Measurements from ENCODE around the gene TCEA3.
"Not testable (repeated sequence)": the region's sequence is repeated elsewhere in the genome, so short reads cannot be mapped to it uniquely, and the experiment has no call there.

Gene TCEA3

GRCh38 chr1:23383577-23384311 lies 40.8 kb downstream of the TCEA3 start:
- Histone ChIP-seq H3K36me3 (ENCODE audit: control insufficient read depth in 1 of 2, insufficient read depth in 2 of 2, low read depth in 1 of 2, low read length in 2 of 2) (peaks cover 10 to 47% of the 10 kb centered on the region in 2 experiments), H2AK5ac (ENCODE audit: low read length, severe bottlenecking) (peak overlapping the region; percentile 13), H3K4ac (ENCODE audit: low read depth in 1 of 2, low read length in 2 of 2) (peak overlapping the region in 1 of 2 experiments; percentile 13), H3K27me3 (ENCODE audit: control insufficient read depth in 1 of 2, insufficient read depth in 1 of 2, low read length in 2 of 2) (no peaks in the 10 kb centered on the region), H3K18ac (ENCODE audit: low read depth in 1 of 2, low read length in 2 of 2) (peak overlapping the region; percentile 58 to 64), H3K4me3 (ENCODE audit: insufficient read depth in 1 of 2, low read depth in 1 of 2, low read length in 2 of 2) (no peak overlapping the region), H3K23ac (ENCODE audit: low read length in 2 of 2) (no peak overlapping the region), H2BK120ac (ENCODE audit: low read depth, low read length) (no peak overlapping the region), H3K4me2 (ENCODE audit: low read length, poor library complexity, severe bottlenecking) (no peak overlapping the region), H3K9ac (ENCODE audit: low read length) (no peak overlapping the region), H2BK15ac (ENCODE audit: low read depth, poor library complexity, severe bottlenecking) (peak overlapping the region; percentile 53), H3K4me1 (ENCODE audit: control insufficient read depth, insufficient read depth, low read depth, low read length) (peaks cover 8% of the 10 kb centered on the region), H3K79me1 (replicated peaks; ENCODE audit: low read length, poor library complexity, severe bottlenecking) (peaks cover 1% of the 10 kb centered on the region), H3K27ac (ENCODE audit: low read length, poor library complexity, severe bottlenecking) (no peak overlapping the region), H4K8ac (ENCODE audit: low read length) (peak overlapping the region; percentile 66), H3K9me3 (ENCODE audit: control insufficient read depth, low read length) (peaks cover 4% of the 10 kb centered on the region), H2BK12ac (ENCODE audit: low read length in 2 of 2) (peak overlapping the region; percentile 75 to 88), H2BK5ac (ENCODE audit: low read depth, low read length, poor library complexity, severe bottlenecking) (no peak overlapping the region), H2AFZ (ENCODE audit: low read depth, low read length) (no peak overlapping the region), H3K14ac (ENCODE audit: low read length in 2 of 2) (peak overlapping the region in 1 of 2 experiments; percentile 49), H4K91ac (ENCODE audit: low read length) (peak overlapping the region; percentile 80)
- 90% methylated on average over 8 of the region's 8 CpGs for WGBS
- DNase-seq: no peak

- peaks cover 18% of the 10 kb centered on the region for H3K4me1 ChIP-seq (ENCODE audit: control insufficient read depth, insufficient read depth, low read depth, low read length)
- no peak overlapping the region for H2BK12ac ChIP-seq (ENCODE audit: low read length in 2 of 2)
- H4K8ac ChIP-seq (ENCODE audit: low read length): no peak overlapping the region
- H3K4me3 ChIP-seq (ENCODE audit: insufficient read depth in 1 of 2, low read depth in 1 of 2, low read length in 2 of 2): no peak overlapping the region
- H3K4ac ChIP-seq (ENCODE audit: low read depth in 1 of 2, low read length in 2 of 2): no peak overlapping the region
- peaks cover 1% of the 10 kb centered on the region for H3K79me1 ChIP-seq (replicated peaks; ENCODE audit: low read length, poor library complexity, severe bottlenecking)
- H3K4me2 ChIP-seq (ENCODE audit: low read length, poor library complexity, severe bottlenecking): no peak overlapping the region
- no peak overlapping the region for H2AFZ ChIP-seq (ENCODE audit: low read depth, low read length)
- no peak overlapping the region for H3K27ac ChIP-seq (ENCODE audit: low read length, poor library complexity, severe bottlenecking)
- 95% methylated on average over 5 of the region's 5 CpGs for WGBS
- H3K18ac ChIP-seq (ENCODE audit: low read depth in 1 of 2, low read length in 2 of 2): no peak overlapping the region
- H3K36me3 ChIP-seq (ENCODE audit: control insufficient read depth in 1 of 2, insufficient read depth in 2 of 2, low read depth in 1 of 2, low read length in 2 of 2): peaks cover 6 to 36% of the 10 kb centered on the region in 2 experiments
- H3K23ac ChIP-seq (ENCODE audit: low read length in 2 of 2): no peak overlapping the region
- no peak overlapping the region for H4K91ac ChIP-seq (ENCODE audit: low read length)
- no peak overlapping the region for H2BK15ac ChIP-seq (ENCODE audit: low read depth, poor library complexity, severe bottlenecking)
- H3K27me3 ChIP-seq (ENCODE audit: control insufficient read depth in 1 of 2, insufficient read depth in 1 of 2, low read length in 2 of 2): no peaks in the 10 kb centered on the region
- H3K9me3 ChIP-seq (ENCODE audit: control insufficient read depth, low read length): peaks cover 4% of the 10 kb centered on the region
- H2BK120ac ChIP-seq (ENCODE audit: low read depth, low read length): no peak overlapping the region
- no peak overlapping the region for H2BK5ac ChIP-seq (ENCODE audit: low read depth, low read length, poor library complexity, severe bottlenecking)
- no peak overlapping the region for H3K14ac ChIP-seq (ENCODE audit: low read length in 2 of 2)
- no peak overlapping the region for H3K9ac ChIP-seq (ENCODE audit: low read length)
- DNase-seq: no peak
- H2AK5ac ChIP-seq (ENCODE audit: low read length, severe bottlenecking): no peak overlapping the region
Observed at GRCh38 chr1:23381233-23381885, 43.2 kb downstream of the TCEA3 start.

- no peak for DNase-seq
- peak overlapping the region; percentile 52 for H3K9ac ChIP-seq (ENCODE audit: low read length)
- no peak overlapping the region for H4K8ac ChIP-seq (ENCODE audit: low read length)
- H3K79me1 ChIP-seq (replicated peaks; ENCODE audit: low read length, poor library complexity, severe bottlenecking): peaks cover 1% of the 10 kb centered on the region
- no peak overlapping the region for H3K4ac ChIP-seq (ENCODE audit: low read depth in 1 of 2, low read length in 2 of 2)
- H2BK15ac ChIP-seq (ENCODE audit: low read depth, poor library complexity, severe bottlenecking): no peak overlapping the region
- H3K23ac ChIP-seq (ENCODE audit: low read length in 2 of 2): no peak overlapping the region
- H2AFZ ChIP-seq (ENCODE audit: low read depth, low read length): no peak overlapping the region
- peak overlapping the region in 1 of 2 experiments; percentile 1 for H3K18ac ChIP-seq (ENCODE audit: low read depth in 1 of 2, low read length in 2 of 2)
- peaks cover 18% of the 10 kb centered on the region for H3K4me1 ChIP-seq (ENCODE audit: control insufficient read depth, insufficient read depth, low read depth, low read length)
- H3K27me3 ChIP-seq (ENCODE audit: control insufficient read depth in 1 of 2, insufficient read depth in 1 of 2, low read length in 2 of 2): no peaks in the 10 kb centered on the region
- H3K36me3 ChIP-seq (ENCODE audit: control insufficient read depth in 1 of 2, insufficient read depth in 2 of 2, low read depth in 1 of 2, low read length in 2 of 2): peaks cover 6 to 33% of the 10 kb centered on the region in 2 experiments
- no peak overlapping the region for H2BK120ac ChIP-seq (ENCODE audit: low read depth, low read length)
- 58% methylated on average over 4 of the region's 5 CpGs for WGBS
- no peak overlapping the region for H2BK5ac ChIP-seq (ENCODE audit: low read depth, low read length, poor library complexity, severe bottlenecking)
- no peak overlapping the region for H2AK5ac ChIP-seq (ENCODE audit: low read length, severe bottlenecking)
- H3K4me2 ChIP-seq (ENCODE audit: low read length, poor library complexity, severe bottlenecking): no peak overlapping the region
- H2BK12ac ChIP-seq (ENCODE audit: low read length in 2 of 2): no peak overlapping the region
- H3K4me3 ChIP-seq (ENCODE audit: insufficient read depth in 1 of 2, low read depth in 1 of 2, low read length in 2 of 2): no peak overlapping the region
- peaks cover 4% of the 10 kb centered on the region for H3K9me3 ChIP-seq (ENCODE audit: control insufficient read depth, low read length)
- no peak overlapping the region for H3K14ac ChIP-seq (ENCODE audit: low read length in 2 of 2)
- no peak overlapping the region for H3K27ac ChIP-seq (ENCODE audit: low read length, poor library complexity, severe bottlenecking)
- H4K91ac ChIP-seq (ENCODE audit: low read length): no peak overlapping the region
Observed at GRCh38 chr1:23380719-23381118, 43.8 kb downstream of the TCEA3 start.

GRCh38 chr1:23380236-23380635 lies 44.3 kb downstream of the TCEA3 start:
- H3K4me1 ChIP-seq (ENCODE audit: control insufficient read depth, insufficient read depth, low read depth, low read length): peaks cover 18% of the 10 kb centered on the region
- not testable (repeated sequence) for H4K8ac ChIP-seq (ENCODE audit: low read length); H2BK15ac ChIP-seq (ENCODE audit: low read depth, poor library complexity, severe bottlenecking); H2AFZ ChIP-seq (ENCODE audit: low read depth, low read length); H3K9me3 ChIP-seq (ENCODE audit: control insufficient read depth, low read length); DNase-seq; H3K14ac ChIP-seq (ENCODE audit: low read length in 2 of 2); H3K4ac ChIP-seq (ENCODE audit: low read depth in 1 of 2, low read length in 2 of 2); H3K4me3 ChIP-seq (ENCODE audit: insufficient read depth in 1 of 2, low read depth in 1 of 2, low read length in 2 of 2); H3K4me2 ChIP-seq (ENCODE audit: low read length, poor library complexity, severe bottlenecking); H2BK12ac ChIP-seq (ENCODE audit: low read length in 2 of 2); H4K91ac ChIP-seq (ENCODE audit: low read length); H3K79me1 ChIP-seq (replicated peaks; ENCODE audit: low read length, poor library complexity, severe bottlenecking); H2AK5ac ChIP-seq (ENCODE audit: low read length, severe bottlenecking); H2BK5ac ChIP-seq (ENCODE audit: low read depth, low read length, poor library complexity, severe bottlenecking); H3K27me3 ChIP-seq (ENCODE audit: control insufficient read depth in 1 of 2, insufficient read depth in 1 of 2, low read length in 2 of 2); H2BK120ac ChIP-seq (ENCODE audit: low read depth, low read length); H3K23ac ChIP-seq (ENCODE audit: low read length in 2 of 2); H3K27ac ChIP-seq (ENCODE audit: low read length, poor library complexity, severe bottlenecking)
- peak overlapping the region; percentile 52 for H3K9ac ChIP-seq (ENCODE audit: low read length)
- H3K36me3 ChIP-seq (ENCODE audit: control insufficient read depth in 1 of 2, insufficient read depth in 2 of 2, low read depth in 1 of 2, low read length in 2 of 2): peaks cover 6 to 28% of the 10 kb centered on the region in 2 experiments
- 62% methylated on average over 2 of the region's 4 CpGs for WGBS
- H3K18ac ChIP-seq (ENCODE audit: low read depth in 1 of 2, low read length in 2 of 2): peak overlapping the region in 1 of 2 experiments; percentile 1

All from mesenchymal stem cell (in vitro differentiated cells and primary cell).